Cardiac fibroblast (primary cell): ENCODE results near the gene COL23A1.

Experiments used
- DNase-seq, 2 donors: peaks; one replicate each; pipeline versions ENCODE4 v3.0.0 to v3.0.0-alpha.2; 2010; ENCODE audit warnings: low read depth in 2 of 2
- H3K4me3 ChIP-seq, 2 donors: replicated peaks in 1 of 2; 1 replicate in 1 of 2; 2 replicates in 1 of 2; pipeline ENCODE4 v1.5.1; 2011; ENCODE audit warnings: low read depth in 2 of 2, low read length in 2 of 2, mild to moderate bottlenecking in 2 of 2, moderate library complexity in 1 of 2
- TF ChIP-seq, protein P1 (sequence below): IDR thresholded peaks from one replicate; pipeline ENCODE4 v1.5.1; 2011; ENCODE audit warnings: low read depth, mild to moderate bottlenecking, low read length, inconsistent platforms

COL23A1 gene

DNA sequence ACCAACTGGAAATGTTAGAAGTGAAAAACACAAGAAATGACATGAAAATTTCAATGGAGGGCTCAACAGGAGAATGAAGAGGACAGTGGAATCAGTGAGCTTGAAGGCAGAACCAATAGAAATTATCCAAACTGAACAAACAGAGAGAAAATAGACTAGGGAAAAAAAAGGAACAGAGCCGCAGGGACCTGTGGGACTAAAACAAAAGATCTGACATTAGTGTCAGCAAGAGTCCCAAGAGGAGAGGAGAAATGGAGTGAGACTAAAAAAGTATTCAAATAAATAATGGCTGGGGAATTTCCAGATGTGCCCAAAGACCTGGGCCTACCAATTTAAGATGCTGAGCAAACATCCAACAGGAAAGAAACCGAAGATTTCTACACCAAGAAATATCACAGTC is 182.5 kb downstream of the COL23A1 start:
- no peak overlapping the region for H3K4me3 ChIP-seq
- no peak for DNase-seq
- TF ChIP-seq, protein P1, sequence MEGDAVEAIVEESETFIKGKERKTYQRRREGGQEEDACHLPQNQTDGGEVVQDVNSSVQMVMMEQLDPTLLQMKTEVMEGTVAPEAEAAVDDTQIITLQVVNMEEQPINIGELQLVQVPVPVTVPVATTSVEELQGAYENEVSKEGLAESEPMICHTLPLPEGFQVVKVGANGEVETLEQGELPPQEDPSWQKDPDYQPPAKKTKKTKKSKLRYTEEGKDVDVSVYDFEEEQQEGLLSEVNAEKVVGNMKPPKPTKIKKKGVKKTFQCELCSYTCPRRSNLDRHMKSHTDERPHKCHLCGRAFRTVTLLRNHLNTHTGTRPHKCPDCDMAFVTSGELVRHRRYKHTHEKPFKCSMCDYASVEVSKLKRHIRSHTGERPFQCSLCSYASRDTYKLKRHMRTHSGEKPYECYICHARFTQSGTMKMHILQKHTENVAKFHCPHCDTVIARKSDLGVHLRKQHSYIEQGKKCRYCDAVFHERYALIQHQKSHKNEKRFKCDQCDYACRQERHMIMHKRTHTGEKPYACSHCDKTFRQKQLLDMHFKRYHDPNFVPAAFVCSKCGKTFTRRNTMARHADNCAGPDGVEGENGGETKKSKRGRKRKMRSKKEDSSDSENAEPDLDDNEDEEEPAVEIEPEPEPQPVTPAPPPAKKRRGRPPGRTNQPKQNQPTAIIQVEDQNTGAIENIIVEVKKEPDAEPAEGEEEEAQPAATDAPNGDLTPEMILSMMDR, result no peak

GRCh38 chr5:178404987-178405386 is 185.2 kb downstream of the COL23A1 start:
- no peak for DNase-seq
- TF ChIP-seq, protein P1, result no peak
- no peak overlapping the region for H3K4me3 ChIP-seq

GRCh38 chr5:178403956-178404600 is 186.1 kb downstream of the COL23A1 start:
- no peak overlapping the region for H3K4me3 ChIP-seq
- DNase-seq, result no peak
- TF ChIP-seq, protein P1, result no peak

- no peak overlapping the region for H3K4me3 ChIP-seq
- TF ChIP-seq, protein P1, result no peak
- no peak for DNase-seq
Observed at GRCh38 chr5:178403351-178403750, 186.8 kb downstream of the COL23A1 start.

DNA sequence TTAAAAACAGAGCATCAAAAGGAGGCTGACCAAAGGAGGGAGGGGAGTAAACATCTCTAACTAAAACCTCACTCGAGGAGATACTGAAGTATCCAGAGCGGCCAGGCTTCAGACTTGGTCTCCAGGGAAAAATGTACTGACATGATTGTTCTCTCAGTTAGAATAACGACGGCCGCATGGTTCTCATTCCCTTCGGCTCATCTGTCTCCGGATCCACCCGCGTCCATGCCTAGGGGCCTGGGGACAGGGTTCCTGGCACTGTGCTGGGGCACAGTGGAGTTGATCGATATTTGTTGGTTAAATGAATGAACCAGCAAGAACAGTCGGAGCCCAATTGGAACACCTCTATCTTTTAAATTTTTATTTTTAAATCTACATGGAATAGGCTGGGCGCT is 190.5 kb downstream of the COL23A1 start:
- H3K4me3 ChIP-seq, result no peak overlapping the region
- DNase-seq, result no peak
- TF ChIP-seq, protein P1, result no peak

DNA sequence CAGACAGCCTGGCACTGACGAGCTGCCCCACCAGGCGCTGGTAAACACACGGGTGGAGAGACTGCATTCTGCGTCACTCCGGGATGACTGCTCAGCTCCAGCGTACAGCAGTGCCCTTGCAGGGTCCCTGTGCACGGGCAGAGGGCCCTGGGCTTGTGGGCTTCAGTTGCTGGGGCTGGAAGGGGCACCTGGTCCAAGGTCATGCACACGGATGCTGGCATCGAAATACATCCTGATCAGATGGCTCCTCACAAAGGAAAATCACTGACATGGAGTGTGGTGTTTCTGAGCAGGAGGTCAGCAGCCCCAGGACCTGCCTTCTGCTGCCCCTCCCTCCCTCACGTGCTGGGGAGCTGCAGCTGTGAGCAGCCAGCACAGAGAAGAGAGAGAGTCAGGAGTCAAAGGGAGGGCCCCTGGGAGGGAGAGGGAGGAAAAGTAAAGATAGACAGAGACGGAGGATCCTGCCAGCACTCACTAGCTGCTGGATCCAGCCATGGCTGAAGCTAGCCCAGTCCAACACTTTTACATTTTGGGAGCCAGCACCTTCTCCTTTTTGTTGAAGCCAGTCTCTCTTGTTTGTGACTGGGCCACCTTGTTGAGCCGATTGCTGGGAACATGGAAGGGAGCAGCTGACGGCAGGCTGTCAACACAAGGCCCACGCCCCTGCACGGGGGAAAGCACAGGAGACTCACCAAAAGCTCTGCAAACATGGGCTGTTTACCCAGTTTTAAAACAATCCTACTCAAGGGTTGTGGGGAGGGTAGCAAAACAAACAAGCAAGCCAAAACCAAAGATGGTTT is 191.1 kb downstream of the COL23A1 start:
- H3K4me3 ChIP-seq, result no peak overlapping the region
- TF ChIP-seq, protein P1, result no peak
- DNase-seq, result no peak
